ENCODE measurements around the gene CADPS2.
"Not testable (repeated sequence)": the region's sequence is repeated elsewhere in the genome, so short reads cannot be mapped to it uniquely, and the experiment has no call there.

CADPS2 gene

GRCh38 chr7:122658856-122659255 is 227.4 kb downstream of the CADPS2 start:
- DNase-seq, result no peak

GRCh38 chr7:122653685-122654084 is 232.6 kb downstream of the CADPS2 start:
- no peak for DNase-seq

- DNase-seq, result no peak
Measured at GRCh38 chr7:122652876-122653275, 233.4 kb downstream of the CADPS2 start.

- no peak for DNase-seq
Measured at GRCh38 chr7:122651451-122651850, 234.8 kb downstream of the CADPS2 start.

- DNase-seq, result no peak
Measured at GRCh38 chr7:122643250-122643649, 243.0 kb downstream of the CADPS2 start.

- no peak for DNase-seq
Measured at GRCh38 chr7:122638459-122638858, 247.8 kb downstream of the CADPS2 start.

- no peak for DNase-seq
Measured at GRCh38 chr7:122637784-122638183, 248.5 kb downstream of the CADPS2 start.

GRCh38 chr7:122635481-122635880 is 250.8 kb downstream of the CADPS2 start:
- not testable (repeated sequence) for DNase-seq

GRCh38 chr7:122633472-122633871 is 252.8 kb downstream of the CADPS2 start:
- DNase-seq, result no peak

- no peak for DNase-seq
Measured at GRCh38 chr7:122632238-122632637, 254.0 kb downstream of the CADPS2 start.

- DNase-seq, result no peak
Measured at GRCh38 chr7:122629412-122629953, 256.8 kb downstream of the CADPS2 start.

GRCh38 chr7:122628651-122629411 is 257.4 kb downstream of the CADPS2 start:
- DNase-seq, result no peak

- no peak for DNase-seq
Measured at GRCh38 chr7:122626785-122627184, 259.5 kb downstream of the CADPS2 start.

- DNase-seq, result no peak
Measured at GRCh38 chr7:122622682-122623081, 263.6 kb downstream of the CADPS2 start.

GRCh38 chr7:122619664-122620063 is 266.6 kb downstream of the CADPS2 start:
- DNase-seq, result no peak

- DNase-seq, result no peak
Measured at GRCh38 chr7:122618585-122619189, 267.6 kb downstream of the CADPS2 start.

GRCh38 chr7:122616951-122617350 is 269.3 kb downstream of the CADPS2 start:
- no peak for DNase-seq

GRCh38 chr7:122605929-122606328 is 280.3 kb downstream of the CADPS2 start:
- no peak for DNase-seq

GRCh38 chr7:122604251-122604650 is 282.0 kb downstream of the CADPS2 start:
- DNase-seq, result no peak

GRCh38 chr7:122602800-122603199 is 283.5 kb downstream of the CADPS2 start:
- no peak for DNase-seq

GRCh38 chr7:122600630-122601029 is 285.6 kb downstream of the CADPS2 start:
- DNase-seq, result no peak

GRCh38 chr7:122600042-122600441 is 286.2 kb downstream of the CADPS2 start:
- no peak for DNase-seq

- no peak for DNase-seq
Measured at GRCh38 chr7:122597277-122597676, 289.0 kb downstream of the CADPS2 start.

- no peak for DNase-seq
Measured at GRCh38 chr7:122595885-122596284, 290.4 kb downstream of the CADPS2 start.

Measured in T-helper 2 cell (primary cell).